Tibial nerve (tissue), 4 donors: ENCODE results near the gene ZBTB40. TPM values are rescaled to one million over a fixed set of nuclear protein-coding genes. Genes with fewer than 3 reads are reported as not detected.

Experiments used
- DNase-seq, 2 donors: peaks; one replicate each; pipeline ENCODE4 v3.0.0-alpha.2; 2019; ENCODE audit warnings: low spot score in 2 of 2
- H3K27ac ChIP-seq, 4 donors: fragments of 200-600 bp; sonication (generic) in 3 of 4; one replicate each; pipeline ENCODE4 v1.5.1; 2017 to 2019; ENCODE audit warnings: mild to moderate bottlenecking in 1 of 4
- H3K27me3 ChIP-seq, 2 donors: fragments of 200-600 bp; sonication (generic) in 1 of 2; one replicate each; pipeline versions ENCODE4 v1.5.1 to v1.6.0; 2017 to 2019
- H3K36me3 ChIP-seq, 3 donors: fragments of 200-600 bp; sonication (generic); one replicate each; pipeline ENCODE4 v1.5.1; 2018 to 2019
- H3K4me1 ChIP-seq, 4 donors: fragments of 200-600 bp; sonication (generic) in 3 of 4; one replicate each; pipeline ENCODE4 v1.5.1; 2017 to 2019
- H3K4me3 ChIP-seq, 4 donors: fragments of 200-600 bp; sonication (generic) in 3 of 4; one replicate each; pipeline ENCODE4 v1.5.1; 2017 to 2019; ENCODE audit warnings: mild to moderate bottlenecking in 1 of 4, moderate library complexity in 1 of 4
- H3K9me3 ChIP-seq, 4 donors: fragments of 200-600 bp; sonication (generic) in 3 of 4; one replicate each; pipeline ENCODE4 v1.5.1; 2017 to 2019
- EP300 ChIP-seq, 2 donors: sonication (generic); formaldehyde crosslinking; IDR thresholded peaks; one replicate each; pipeline ENCODE4 v1.6.1; 2017; ENCODE audit warnings: antibody characterized with exemption in 2 of 2, mild to moderate bottlenecking in 1 of 2
- POLR2A ChIP-seq, 2 donors: fragments of 450-650 bp; IDR thresholded peaks; one replicate each; pipeline ENCODE4 v1.6.1; 2017; ENCODE audit warnings: antibody characterized with exemption in 2 of 2, mild to moderate bottlenecking in 2 of 2, moderate library complexity in 2 of 2
- WGBS, 2 donors: methylation state at CpG; one replicate each; pipeline ENCODE4 v1.1.5; 2018; 5-methylcytosine and 5-hydroxymethylcytosine counted together
- total RNA-seq, 4 donors: library from RNA; depleted of rRNA; stranded (reverse); fragments of >200 nt; gene quantifications; one replicate each; pipeline ENCODE4 v1.1.0, GENCODE V29; 2016
- TF ChIP-seq, protein P1 (sequence below), 5 experiments: fragments of 200-600 bp in 3 of 5; fragments of 450-650 bp in 2 of 5; sonication (generic) in 3 of 5; IDR thresholded peaks; one replicate each; pipeline ENCODE4 v1.5.1; 2016 to 2019; ENCODE audit warnings: antibody characterized with exemption in 5 of 5, mild to moderate bottlenecking in 3 of 5, moderate library complexity in 2 of 5

The ZBTB40 gene
- total RNA-seq, 4 donors from 2014 or later = 17.8 to 21.2 (median 18.2) TPM

DNA sequence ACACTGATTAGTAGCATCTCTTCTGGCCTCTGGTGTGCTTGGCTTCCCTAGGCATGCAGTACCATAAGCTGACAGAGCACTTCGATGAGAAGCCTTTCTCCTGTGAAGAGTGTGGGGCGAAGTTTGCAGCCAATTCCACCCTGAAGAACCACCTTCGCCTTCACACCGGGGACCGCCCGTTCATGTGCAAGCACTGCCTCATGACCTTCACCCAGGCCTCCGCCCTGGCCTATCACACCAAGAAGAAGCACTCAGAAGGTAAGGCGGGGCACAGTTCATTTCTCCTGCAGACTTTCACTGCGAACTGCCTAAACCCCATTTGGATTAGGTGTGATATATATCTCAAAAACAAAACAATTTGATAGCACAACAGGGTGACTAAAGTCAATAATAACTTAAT is 61.2 kb downstream of the ZBTB40 start:
- H3K4me3 ChIP-seq = no peak overlapping the region
- no peak overlapping the region for H3K27ac ChIP-seq
- no peaks in the 10 kb centered on the region for H3K27me3 ChIP-seq
- no peak for DNase-seq
- no peak for TF ChIP-seq EP300 (IDR thresholded peaks at IDR 0.05)
- H3K4me1 ChIP-seq = no peaks in the 10 kb centered on the region
- 95% methylated on average over 9 of the region's 9 CpGs for WGBS, 2 donors
- no peaks in the 10 kb centered on the region for H3K9me3 ChIP-seq
- H3K36me3 ChIP-seq = peaks cover 0 to 100% (median 37%) of the 10 kb centered on the region in 3 donors

DNA sequence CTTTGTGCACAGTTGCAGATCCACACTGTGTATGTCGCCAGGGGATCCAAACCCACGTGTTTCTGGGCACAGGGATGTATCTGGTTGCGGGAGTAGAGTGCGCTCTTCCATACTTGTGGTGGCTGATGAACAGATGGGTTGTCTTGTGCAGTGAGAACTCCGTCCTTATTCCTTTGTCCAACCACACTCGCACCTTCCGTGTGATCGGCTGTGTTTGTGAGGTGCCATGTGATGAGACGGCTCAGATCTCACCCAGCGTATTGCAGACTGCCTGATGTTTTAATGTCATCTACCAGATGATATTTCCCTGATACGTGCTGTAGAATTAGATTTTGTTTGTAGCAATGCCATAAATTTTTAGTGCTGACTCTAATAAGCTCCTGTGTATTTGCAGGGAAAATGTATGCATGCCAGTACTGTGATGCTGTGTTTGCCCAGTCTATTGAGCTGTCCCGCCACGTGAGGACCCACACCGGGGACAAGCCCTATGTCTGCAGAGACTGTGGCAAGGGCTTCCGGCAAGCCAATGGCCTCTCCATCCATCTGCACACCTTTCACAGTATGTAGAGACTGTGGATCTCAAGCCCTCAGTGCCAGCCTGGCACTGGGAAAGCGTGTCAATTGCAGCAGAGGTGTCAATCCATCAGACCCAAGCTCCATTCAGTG is 65.4 kb downstream of the ZBTB40 start:
- 92 to 94% methylated on average over 16 of the region's 16 CpGs for WGBS, 2 donors

DNA sequence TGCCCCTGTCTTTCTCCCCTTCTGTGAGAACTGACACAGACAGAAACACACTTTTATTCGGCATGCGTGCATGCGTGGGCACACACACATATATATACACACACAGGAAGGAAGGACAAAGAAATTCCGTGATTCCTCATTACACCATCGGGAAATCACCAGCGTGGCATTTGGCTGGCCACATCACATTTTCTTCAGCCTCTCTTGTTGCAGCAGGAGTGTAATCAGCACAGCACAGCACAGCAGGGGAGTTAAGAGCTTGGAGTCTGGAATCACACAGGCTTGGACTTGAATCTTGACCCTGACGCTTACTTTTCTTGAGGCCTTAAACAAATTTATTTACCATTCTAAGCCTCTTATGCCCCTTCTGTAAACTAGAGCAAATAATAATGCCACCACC is 66.3 kb downstream of the ZBTB40 start:
- WGBS, 2 donors = 80% methylated on average over 7 of the region's 7 CpGs
- H3K9me3 ChIP-seq = no peaks in the 10 kb centered on the region
- no peak overlapping the region for H3K4me3 ChIP-seq
- no peak overlapping the region for H3K27ac ChIP-seq
- H3K4me1 ChIP-seq = no peaks in the 10 kb centered on the region
- no peaks in the 10 kb centered on the region for H3K27me3 ChIP-seq
- TF ChIP-seq POLR2A (IDR thresholded peaks at IDR 0.05) = no peak
- no peak for TF ChIP-seq EP300 (IDR thresholded peaks at IDR 0.05)
- TF ChIP-seq, protein P1, sequence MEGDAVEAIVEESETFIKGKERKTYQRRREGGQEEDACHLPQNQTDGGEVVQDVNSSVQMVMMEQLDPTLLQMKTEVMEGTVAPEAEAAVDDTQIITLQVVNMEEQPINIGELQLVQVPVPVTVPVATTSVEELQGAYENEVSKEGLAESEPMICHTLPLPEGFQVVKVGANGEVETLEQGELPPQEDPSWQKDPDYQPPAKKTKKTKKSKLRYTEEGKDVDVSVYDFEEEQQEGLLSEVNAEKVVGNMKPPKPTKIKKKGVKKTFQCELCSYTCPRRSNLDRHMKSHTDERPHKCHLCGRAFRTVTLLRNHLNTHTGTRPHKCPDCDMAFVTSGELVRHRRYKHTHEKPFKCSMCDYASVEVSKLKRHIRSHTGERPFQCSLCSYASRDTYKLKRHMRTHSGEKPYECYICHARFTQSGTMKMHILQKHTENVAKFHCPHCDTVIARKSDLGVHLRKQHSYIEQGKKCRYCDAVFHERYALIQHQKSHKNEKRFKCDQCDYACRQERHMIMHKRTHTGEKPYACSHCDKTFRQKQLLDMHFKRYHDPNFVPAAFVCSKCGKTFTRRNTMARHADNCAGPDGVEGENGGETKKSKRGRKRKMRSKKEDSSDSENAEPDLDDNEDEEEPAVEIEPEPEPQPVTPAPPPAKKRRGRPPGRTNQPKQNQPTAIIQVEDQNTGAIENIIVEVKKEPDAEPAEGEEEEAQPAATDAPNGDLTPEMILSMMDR (IDR thresholded peaks at IDR 0.05) = no peak
- peaks cover 0 to 98% (median 39%) of the 10 kb centered on the region in 3 donors for H3K36me3 ChIP-seq
- DNase-seq = no peak

More for the DNA sequence above, 65.4 kb downstream of the ZBTB40 start:
- TF ChIP-seq, protein P1 (IDR thresholded peaks at IDR 0.05) = no peak
- TF ChIP-seq POLR2A (IDR thresholded peaks at IDR 0.05) (no peak), EP300 (IDR thresholded peaks at IDR 0.05) (no peak)
- Histone ChIP-seq H3K4me3 (no peak overlapping the region), H3K36me3 (peaks cover 0 to 100% (median 45%) of the 10 kb centered on the region in 3 donors), H3K27ac (no peak overlapping the region), H3K4me1 (no peaks in the 10 kb centered on the region), H3K27me3 (no peaks in the 10 kb centered on the region), H3K9me3 (no peaks in the 10 kb centered on the region)
- DNase-seq = no peak

DNA sequence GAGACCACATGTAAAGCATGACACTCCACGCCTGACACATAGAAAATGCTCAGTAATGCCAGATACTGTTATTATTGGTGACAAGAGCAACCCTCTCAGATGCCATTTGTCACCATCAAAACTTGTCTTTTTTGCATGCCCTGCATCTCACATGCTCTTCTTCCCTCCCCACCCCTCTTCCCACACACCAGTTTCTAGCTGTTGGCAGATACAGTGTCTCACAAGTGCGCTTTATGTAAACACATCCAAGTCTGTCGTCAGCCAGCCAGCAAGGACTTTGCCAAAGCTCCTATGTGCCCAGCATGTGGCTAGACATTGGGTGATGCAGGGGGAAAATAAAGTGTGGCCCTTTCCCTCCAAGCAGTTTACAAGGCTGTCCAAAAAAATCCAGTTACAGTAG is 66.7 kb downstream of the ZBTB40 start:
- H3K4me1 ChIP-seq = no peaks in the 10 kb centered on the region
- no peak overlapping the region for H3K4me3 ChIP-seq
- H3K36me3 ChIP-seq = peaks cover 0 to 98% (median 38%) of the 10 kb centered on the region in 3 donors
- H3K27me3 ChIP-seq = no peaks in the 10 kb centered on the region
- WGBS, 2 donors = 76 to 77% methylated on average over 3 of the region's 3 CpGs
- H3K27ac ChIP-seq = no peak overlapping the region
- no peak for DNase-seq
- TF ChIP-seq EP300 (IDR thresholded peaks at IDR 0.05) (no peak), POLR2A (IDR thresholded peaks at IDR 0.05) (no peak)
- TF ChIP-seq, protein P1 (IDR thresholded peaks at IDR 0.05) = no peak
- H3K9me3 ChIP-seq = no peaks in the 10 kb centered on the region

DNA sequence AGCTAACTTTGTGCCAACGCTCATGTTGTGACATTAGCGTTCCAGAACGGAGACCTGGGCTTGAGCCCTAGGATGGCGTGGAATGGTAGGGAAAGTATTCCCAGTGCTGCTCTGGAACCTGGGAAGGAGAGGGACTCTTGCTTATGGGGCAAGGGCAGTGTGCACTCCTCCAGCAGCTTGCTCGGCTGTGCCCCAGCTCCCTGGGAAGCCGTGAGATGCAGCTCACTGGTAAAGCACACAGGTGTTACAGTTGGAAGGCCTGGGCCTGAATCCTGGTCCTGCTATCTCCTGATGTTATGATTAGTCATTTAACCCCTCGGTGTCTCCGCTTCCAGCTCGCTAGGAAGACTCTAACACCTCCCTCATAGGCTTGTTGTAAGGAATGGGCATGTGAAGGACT is 69.2 kb downstream of the ZBTB40 start:
- TF ChIP-seq POLR2A (IDR thresholded peaks at IDR 0.05) (no peak), EP300 (IDR thresholded peaks at IDR 0.05) (no peak)
- TF ChIP-seq, protein P1 (IDR thresholded peaks at IDR 0.05) = no peak
- Histone ChIP-seq H3K4me1 (no peaks in the 10 kb centered on the region), H3K27me3 (no peaks in the 10 kb centered on the region), H3K9me3 (no peaks in the 10 kb centered on the region), H3K4me3 (no peak overlapping the region), H3K36me3 (peaks cover 0 to 98% (median 27%) of the 10 kb centered on the region in 3 donors), H3K27ac (no peak overlapping the region)
- DNase-seq = no peak
- 95 to 97% methylated on average over 9 of the region's 9 CpGs for WGBS, 2 donors
